Endothelial cell of umbilical vein (primary cell): ENCODE data around the gene LIME1. TPM values are rescaled to one million over a fixed set of nuclear protein-coding genes. Genes with fewer than 3 reads are reported as not detected.

ENCODE experiments used
- BruUV-seq: library from RNA; stranded (reverse); fragments of 400-500 nt; replicated peaks from 2 replicates; lab custom pipeline; 2021; lab: Mats Ljungman, UMichigan
- CTCF ChIA-PET: fragments of 300-600, 350-600 bp; sonication (Branson Sonifier 250); formaldehyde crosslinking; loops from one replicate; lab custom pipeline; 2021; ENCODE audit warnings: antibody characterized with exemption, inconsistent platforms; lab: Charles Lee
- POLR2A ChIA-PET: fragments of 300-600, 350-600 bp; sonication (Branson Sonifier 250); formaldehyde crosslinking; loops from one replicate; lab custom pipeline; 2021; ENCODE audit warnings: antibody characterized with exemption, inconsistent platforms; lab: Charles Lee
- DNase-seq: peaks from one replicate; pipeline ENCODE4 v3.0.0-alpha.2; 2011; ENCODE audit warnings: low read depth, low spot score
- FAIRE-seq: peaks from 2 replicates; lab custom pipeline; 2011; peaks lifted over from hg19 to GRCh38; lab: Jason Lieb, UNC
- H2AFZ ChIP-seq: 2 replicates; pipeline ENCODE4 v1.6.0; 2012; ENCODE audit warnings: low read depth, low read length, control low read depth, inconsistent platforms
- H3K27ac ChIP-seq: 2 replicates; pipeline ENCODE4 v1.5.1; 2011; ENCODE audit warnings: low read depth, mild to moderate bottlenecking, control low read depth, low read length, moderate library complexity; ENCODE audit not compliant: insufficient read depth
- H3K27me3 ChIP-seq, 2 experiments: 2 replicates each; pipeline versions ENCODE4 v1.6.0 to v1.6.1; 2011; ENCODE audit warnings: low read length in 2 of 2, mixed read lengths in 1 of 2; ENCODE audit not compliant: control insufficient read depth in 2 of 2, insufficient read depth in 2 of 2
- H3K36me3 ChIP-seq, 2 experiments: 2 replicates in 1 of 2; 3 replicates in 1 of 2; pipeline ENCODE4 v1.5.1; 2011; ENCODE audit warnings: low read length in 2 of 2, mild to moderate bottlenecking in 1 of 2, moderate library complexity in 1 of 2; ENCODE audit not compliant: control insufficient read depth in 2 of 2, insufficient read depth in 2 of 2; ENCODE audit errors: extremely low read depth in 1 of 2
- H3K4me1 ChIP-seq: 3 replicates; pipeline ENCODE4 v1.5.1; 2011; ENCODE audit warnings: mild to moderate bottlenecking, low read length; ENCODE audit not compliant: control insufficient read depth, insufficient read depth; ENCODE audit errors: extremely low read depth
- H3K4me2 ChIP-seq: 2 replicates; pipeline ENCODE4 v1.6.1; 2011; ENCODE audit warnings: low read length, control low read depth, mixed read lengths; ENCODE audit not compliant: insufficient read depth
- H3K4me3 ChIP-seq, 3 experiments: fragments of 200-600 bp in 1 of 3; sonication (generic), shearing (Covaris generic) in 1 of 3; replicated peaks in 1 of 3; 2 replicates each; pipeline ENCODE4 v1.5.1; 2011 to 2016; ENCODE audit warnings: control low read depth in 3 of 3, low read length in 3 of 3, mild to moderate bottlenecking in 2 of 3, inconsistent platforms in 1 of 3, low read depth in 1 of 3, moderate library complexity in 1 of 3; ENCODE audit not compliant: insufficient read depth in 1 of 3
- H3K79me2 ChIP-seq: 2 replicates; pipeline ENCODE4 v1.6.0; 2012; ENCODE audit warnings: low read length, inconsistent platforms; ENCODE audit not compliant: control insufficient read depth, insufficient read depth
- H3K9ac ChIP-seq: replicated peaks from 2 replicates; pipeline ENCODE3; 2011; ENCODE audit warnings: low read length, control low read depth; ENCODE audit not compliant: insufficient read depth; ENCODE audit errors: extremely low read depth
- H3K9me1 ChIP-seq: replicated peaks from 3 replicates; pipeline ENCODE4 v1.6.0; 2011; ENCODE audit warnings: mild to moderate bottlenecking, low read length; ENCODE audit not compliant: control insufficient read depth, insufficient read depth; ENCODE audit errors: extremely low read depth
- H3K9me3 ChIP-seq: replicated peaks from 2 replicates; pipeline ENCODE4 v1.5.1; 2012; ENCODE audit warnings: low read length, inconsistent platforms; ENCODE audit not compliant: control insufficient read depth, insufficient read depth
- H4K20me1 ChIP-seq: replicated peaks from 2 replicates; pipeline ENCODE3; 2011; ENCODE audit warnings: mild to moderate bottlenecking, low read length; ENCODE audit not compliant: control insufficient read depth, insufficient read depth; ENCODE audit errors: extremely low read depth
- EZH2 ChIP-seq: IDR thresholded peaks from 2 replicates; pipeline ENCODE4 v1.6.1; 2012; ENCODE audit warnings: borderline replicate concordance, low read depth, mild to moderate bottlenecking, moderate library complexity, low read length, inconsistent platforms; ENCODE audit not compliant: severe bottlenecking
- FOS ChIP-seq: IDR thresholded peaks from 2 replicates; pipeline ENCODE4 v1.6.1; 2011; ENCODE audit warnings: mild to moderate bottlenecking, low read length, moderate library complexity, borderline replicate concordance; ENCODE audit not compliant: insufficient read depth
- GATA2 ChIP-seq: IDR thresholded peaks from 2 replicates; pipeline ENCODE4 v1.7.0; 2011; ENCODE audit warnings: low read depth, mild to moderate bottlenecking, moderate library complexity, mixed read lengths, low read length; ENCODE audit not compliant: insufficient read length, insufficient read depth
- JUN ChIP-seq: IDR thresholded peaks from 2 replicates; pipeline ENCODE4 v1.6.1; 2011; ENCODE audit warnings: borderline replicate concordance, low read depth; ENCODE audit not compliant: insufficient read length, insufficient read depth
- MYC ChIP-seq: IDR thresholded peaks from one replicate; pipeline ENCODE4 v1.6.1; 2011; ENCODE audit warnings: mild to moderate bottlenecking, low read depth, low read length
- POLR2A ChIP-seq: IDR thresholded peaks from 2 replicates; pipeline ENCODE4 v1.6.1; 2012; ENCODE audit warnings: low read depth, mild to moderate bottlenecking, control low read depth, low read length
- POLR2AphosphoS5 ChIP-seq: IDR thresholded peaks from 2 replicates; pipeline ENCODE4 v1.6.1; 2012; ENCODE audit warnings: low read depth, mild to moderate bottlenecking, control low read depth, low read length, moderate library complexity; ENCODE audit not compliant: insufficient read depth
- dilution Hi-C: fragments of 300-500 bp; cut with MboI; formaldehyde crosslinking; loops from one replicate; pipeline ENCODE4 v1.15.0; 2019; ENCODE audit warnings: low sequenced_read_pairs; ENCODE audit not compliant: extremely low pct_ligation_motif_present
- intact Hi-C: fragments of 100-400 bp; cut with micrococcal nuclease; formaldehyde crosslinking; loops from one replicate; pipeline ENCODE4 v1.10.0; 2022
- polyA plus RNA-seq, 4 experiments: library from polyadenylated mRNA; depleted of rRNA in 3 of 4; stranded (reverse) in 3 of 4; unstranded in 1 of 4; fragments of >200 nt; gene quantifications; 2 replicates each; pipeline versions ENCODE4 v1.2.1 to v1.2.3, GENCODE V29; 2011 to 2012; ENCODE audit warnings: missing spikeins in 1 of 4
- total RNA-seq: library from RNA; stranded (reverse); gene quantifications from 2 replicates; pipeline ENCODE4 v1.2.3, GENCODE V29; 2021
- TF ChIP-seq, protein P1 (sequence below): IDR thresholded peaks from 2 replicates; pipeline ENCODE4 v1.6.1; 2011; ENCODE audit not compliant: insufficient read depth, insufficient read length
- TF ChIP-seq, protein P2 (sequence below), 2 donors: IDR thresholded peaks; 1 replicate in 1 of 2; 2 replicates in 1 of 2; pipeline ENCODE4 v1.5.1; 2011; ENCODE audit warnings: low read length in 2 of 2, mild to moderate bottlenecking in 2 of 2, moderate library complexity in 2 of 2, control low read depth in 1 of 2, inconsistent platforms in 1 of 2, low read depth in 1 of 2; ENCODE audit not compliant: insufficient read depth in 1 of 2; ENCODE audit errors: extremely low read depth in 1 of 2

Gene LIME1
- total and polyA plus RNA-seq, 2 donors (not counting 3 experiments of a cell fraction or from before 2014, with no cell fraction given), result 10.7 to 12.2 TPM

GRCh38 chr20:63771046-63771707 lies 34.7 kb downstream of the LIME1 start:
- H3K27ac ChIP-seq, result no peak overlapping the region
- H3K9me3 ChIP-seq, result no peaks in the 10 kb centered on the region
- intact Hi-C loops, result no loop called here
- no TSS peak for BruUV-seq
- H3K79me2 ChIP-seq, result no peaks in the 10 kb centered on the region
- no peak overlapping the region for H3K4me2 ChIP-seq
- no peaks in the 10 kb centered on the region for H4K20me1 ChIP-seq
- TF ChIP-seq GATA2, result no peak
- no peak for TF ChIP-seq FOS
- no peak for TF ChIP-seq MYC
- TF ChIP-seq, protein P1, sequence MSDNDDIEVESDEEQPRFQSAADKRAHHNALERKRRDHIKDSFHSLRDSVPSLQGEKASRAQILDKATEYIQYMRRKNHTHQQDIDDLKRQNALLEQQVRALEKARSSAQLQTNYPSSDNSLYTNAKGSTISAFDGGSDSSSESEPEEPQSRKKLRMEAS, result no peak
- TF ChIP-seq, protein P2, sequence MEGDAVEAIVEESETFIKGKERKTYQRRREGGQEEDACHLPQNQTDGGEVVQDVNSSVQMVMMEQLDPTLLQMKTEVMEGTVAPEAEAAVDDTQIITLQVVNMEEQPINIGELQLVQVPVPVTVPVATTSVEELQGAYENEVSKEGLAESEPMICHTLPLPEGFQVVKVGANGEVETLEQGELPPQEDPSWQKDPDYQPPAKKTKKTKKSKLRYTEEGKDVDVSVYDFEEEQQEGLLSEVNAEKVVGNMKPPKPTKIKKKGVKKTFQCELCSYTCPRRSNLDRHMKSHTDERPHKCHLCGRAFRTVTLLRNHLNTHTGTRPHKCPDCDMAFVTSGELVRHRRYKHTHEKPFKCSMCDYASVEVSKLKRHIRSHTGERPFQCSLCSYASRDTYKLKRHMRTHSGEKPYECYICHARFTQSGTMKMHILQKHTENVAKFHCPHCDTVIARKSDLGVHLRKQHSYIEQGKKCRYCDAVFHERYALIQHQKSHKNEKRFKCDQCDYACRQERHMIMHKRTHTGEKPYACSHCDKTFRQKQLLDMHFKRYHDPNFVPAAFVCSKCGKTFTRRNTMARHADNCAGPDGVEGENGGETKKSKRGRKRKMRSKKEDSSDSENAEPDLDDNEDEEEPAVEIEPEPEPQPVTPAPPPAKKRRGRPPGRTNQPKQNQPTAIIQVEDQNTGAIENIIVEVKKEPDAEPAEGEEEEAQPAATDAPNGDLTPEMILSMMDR (IDR thresholded peaks at IDR 0.05; ENCODE audit: extremely low read depth in 1 of 2, insufficient read depth in 1 of 2, low read depth in 1 of 2, low read length in 2 of 2), result no peak
- TF ChIP-seq POLR2A, result no peak
- TF ChIP-seq EZH2, result no peak
- no peak for TF ChIP-seq JUN
- TF ChIP-seq POLR2AphosphoS5, result no peak
- no peak overlapping the region for H3K9ac ChIP-seq
- peaks cover 6% of the 10 kb centered on the region for H3K4me1 ChIP-seq
- FAIRE-seq (no peak), DNase-seq (no peak)
- no peaks in the 10 kb centered on the region for H3K9me1 ChIP-seq
- H3K4me3 ChIP-seq, result no peak overlapping the region
- dilution Hi-C loops, result no loop called here
- H3K36me3 ChIP-seq, result no peaks in the 10 kb centered on the region
- ChIA-PET CTCF (no interaction called here), POLR2A (no interaction called here)
- H3K27me3 ChIP-seq, result no peaks in the 10 kb centered on the region
- H2AFZ ChIP-seq, result no peak overlapping the region
